ENCODE data around the gene ASB18. TPM values are rescaled to one million over a fixed set of nuclear protein-coding genes. Genes with fewer than 3 reads are reported as not detected.

ASB18 gene
- polyA plus RNA-seq, 3 donors: not detected

DNA sequence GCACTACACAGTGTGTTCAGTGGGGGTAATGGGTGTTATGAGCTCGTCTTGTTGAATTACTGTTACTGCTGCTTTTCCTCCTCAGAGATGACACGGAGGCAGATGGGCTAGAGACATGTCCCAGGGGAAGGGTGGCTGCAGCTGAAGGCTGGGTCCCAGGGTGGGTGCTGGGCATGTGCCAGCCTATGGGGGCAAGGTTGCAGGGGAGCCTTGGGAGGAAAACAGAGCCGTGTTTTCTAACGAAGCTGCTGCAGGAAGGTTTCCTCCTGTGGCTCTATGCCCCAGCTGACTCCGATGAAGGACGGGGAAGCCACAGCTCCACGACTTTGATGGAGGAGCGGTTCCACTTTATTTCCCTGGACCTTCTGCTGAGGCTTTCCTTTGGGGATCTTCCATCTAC is 42.4 kb downstream of the ASB18 start:
- Histone ChIP-seq H2AFZ (ENCODE audit: insufficient read depth, low read depth, low read length, poor library complexity, severe bottlenecking) (no peak overlapping the region), H3K9ac (ENCODE audit: insufficient read depth, low read length, poor library complexity, severe bottlenecking) (no peak overlapping the region), H3K4me3 (replicated peaks in 1 of 3; ENCODE audit: low read depth in 2 of 3, low read length in 3 of 3) (no peak overlapping the region), H3K9me3 (replicated peaks in 1 of 2; ENCODE audit: control insufficient read depth in 1 of 2, insufficient read depth in 1 of 2, low read length in 2 of 2) (peaks cover 0 to 10% of the 10 kb centered on the region in 2 donors), H3K79me2 (ENCODE audit: insufficient read depth, low read length) (no peaks in the 10 kb centered on the region), H3K4me1 (ENCODE audit: control insufficient read depth in 1 of 2, insufficient read depth in 2 of 2, low read length in 2 of 2) (no peaks in the 10 kb centered on the region), H4K20me1 (ENCODE audit: insufficient read depth, low read length) (no peaks in the 10 kb centered on the region), H3K27ac (ENCODE audit: low read depth in 1 of 2, low read length in 2 of 2) (no peak overlapping the region), H3K36me3 (replicated peaks in 1 of 2; ENCODE audit: control insufficient read depth in 1 of 2, insufficient read depth in 2 of 2, low read length in 2 of 2) (no peaks in the 10 kb centered on the region), H3K27me3 (ENCODE audit: control insufficient read depth in 2 of 2, insufficient read depth in 2 of 2, low read length in 2 of 2) (no peaks in the 10 kb centered on the region), H3K4me2 (replicated peaks; ENCODE audit: extremely low read depth, low read length, poor library complexity, severe bottlenecking) (no peak overlapping the region)
- Mint-ChIP-seq H3K27me3 (ENCODE audit: low read depth in 3 of 3) (peaks cover 0 to 3% (median under 1%) of the 10 kb centered on the region in 3 donors), H3K9me3 (peaks cover 0 to 33% (median 11%) of the 10 kb centered on the region in 7 donors), H3K4me1 (no peaks in the 10 kb centered on the region), H3K27ac (no peak overlapping the region), H3K36me3 (no peaks in the 10 kb centered on the region), H3K4me3 (no peak overlapping the region)
- DNase-seq: no peak
- intact Hi-C loops (cut with micrococcal nuclease): no loop called here
- WGBS (ENCODE audit: insufficient coverage): 89% methylated on average over 8 of the region's 8 CpGs
- TF ChIP-seq, protein P1, sequence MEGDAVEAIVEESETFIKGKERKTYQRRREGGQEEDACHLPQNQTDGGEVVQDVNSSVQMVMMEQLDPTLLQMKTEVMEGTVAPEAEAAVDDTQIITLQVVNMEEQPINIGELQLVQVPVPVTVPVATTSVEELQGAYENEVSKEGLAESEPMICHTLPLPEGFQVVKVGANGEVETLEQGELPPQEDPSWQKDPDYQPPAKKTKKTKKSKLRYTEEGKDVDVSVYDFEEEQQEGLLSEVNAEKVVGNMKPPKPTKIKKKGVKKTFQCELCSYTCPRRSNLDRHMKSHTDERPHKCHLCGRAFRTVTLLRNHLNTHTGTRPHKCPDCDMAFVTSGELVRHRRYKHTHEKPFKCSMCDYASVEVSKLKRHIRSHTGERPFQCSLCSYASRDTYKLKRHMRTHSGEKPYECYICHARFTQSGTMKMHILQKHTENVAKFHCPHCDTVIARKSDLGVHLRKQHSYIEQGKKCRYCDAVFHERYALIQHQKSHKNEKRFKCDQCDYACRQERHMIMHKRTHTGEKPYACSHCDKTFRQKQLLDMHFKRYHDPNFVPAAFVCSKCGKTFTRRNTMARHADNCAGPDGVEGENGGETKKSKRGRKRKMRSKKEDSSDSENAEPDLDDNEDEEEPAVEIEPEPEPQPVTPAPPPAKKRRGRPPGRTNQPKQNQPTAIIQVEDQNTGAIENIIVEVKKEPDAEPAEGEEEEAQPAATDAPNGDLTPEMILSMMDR (IDR thresholded peaks at IDR 0.05): no peak

DNA sequence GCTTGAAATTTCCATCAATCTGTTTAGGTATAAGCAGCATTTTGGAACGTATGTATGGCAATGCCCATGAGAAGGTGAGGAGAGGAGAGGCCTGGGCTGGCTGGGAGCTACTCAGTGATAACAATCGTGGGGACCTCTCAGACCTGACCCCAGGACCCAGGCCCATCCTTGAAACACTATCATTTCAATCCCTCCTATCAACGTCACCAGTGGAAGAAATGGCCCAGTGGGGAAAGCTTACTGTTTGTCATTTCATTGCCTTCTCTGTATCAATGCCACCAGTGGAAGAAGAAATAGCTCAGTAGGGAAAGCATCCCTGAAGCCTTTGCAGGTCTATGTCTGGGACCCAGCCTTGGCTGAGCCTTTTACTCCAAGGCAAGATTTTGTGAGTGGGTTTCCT is 44.8 kb downstream of the ASB18 start:
- peaks cover 0 to 3% of the 10 kb centered on the region in 2 donors for H3K9me3 ChIP-seq (replicated peaks in 1 of 2; ENCODE audit: control insufficient read depth in 1 of 2, insufficient read depth in 1 of 2, low read length in 2 of 2)
- WGBS (ENCODE audit: insufficient coverage): no CpG with 5 or more reads among the region's 3 CpGs
- intact Hi-C loops (cut with micrococcal nuclease): no loop called here

More for the DNA sequence above, 44.8 kb downstream of the ASB18 start:
- H3K4me3 Mint-ChIP-seq: no peak overlapping the region
- H3K27ac ChIP-seq (ENCODE audit: low read depth in 1 of 2, low read length in 2 of 2): no peak overlapping the region
- H3K27ac Mint-ChIP-seq: no peak overlapping the region
- TF ChIP-seq, protein P1 (IDR thresholded peaks at IDR 0.05): no peak
- no peaks in the 10 kb centered on the region for H3K36me3 ChIP-seq (replicated peaks in 1 of 2; ENCODE audit: control insufficient read depth in 1 of 2, insufficient read depth in 2 of 2, low read length in 2 of 2)
- no peaks in the 10 kb centered on the region for H4K20me1 ChIP-seq (ENCODE audit: insufficient read depth, low read length)
- H3K9me3 Mint-ChIP-seq: peaks cover 0 to 22% (median 12%) of the 10 kb centered on the region in 7 donors
- no peak overlapping the region for H3K4me2 ChIP-seq (replicated peaks; ENCODE audit: extremely low read depth, low read length, poor library complexity, severe bottlenecking)
- no peak overlapping the region for H3K4me3 ChIP-seq (replicated peaks in 1 of 3; ENCODE audit: low read depth in 2 of 3, low read length in 3 of 3)
- H3K36me3 Mint-ChIP-seq: no peaks in the 10 kb centered on the region
- peaks cover 8 to 18% (median 14%) of the 10 kb centered on the region in 3 donors for H3K27me3 Mint-ChIP-seq (ENCODE audit: low read depth in 3 of 3)
- DNase-seq: no peak
- H3K9ac ChIP-seq (ENCODE audit: insufficient read depth, low read length, poor library complexity, severe bottlenecking): no peak overlapping the region
- no peaks in the 10 kb centered on the region for H3K79me2 ChIP-seq (ENCODE audit: insufficient read depth, low read length)
- H3K27me3 ChIP-seq (ENCODE audit: control insufficient read depth in 2 of 2, insufficient read depth in 2 of 2, low read length in 2 of 2): no peaks in the 10 kb centered on the region
- no peak overlapping the region for H2AFZ ChIP-seq (ENCODE audit: insufficient read depth, low read depth, low read length, poor library complexity, severe bottlenecking)
- no peaks in the 10 kb centered on the region for H3K4me1 Mint-ChIP-seq
- no peaks in the 10 kb centered on the region for H3K4me1 ChIP-seq (ENCODE audit: control insufficient read depth in 1 of 2, insufficient read depth in 2 of 2, low read length in 2 of 2)
